PC-3 (cell line): Measurements from ENCODE around the gene MBNL1.

Experiments
- CTCF ChIP-seq: fragments of 300-600 bp; sonication (generic); conservative IDR thresholded peaks from 2 replicates; pipeline ENCODE4 v1.5.1; 2017; ENCODE audit warnings: antibody characterized with exemption, low read depth, mild to moderate bottlenecking, low read length
- EZH2 ChIP-seq: fragments of 300-600 bp; sonication (generic); IDR thresholded peaks from one replicate; pipeline ENCODE4 v1.6.1; 2017; ENCODE audit warnings: antibody characterized with exemption, mild to moderate bottlenecking, low read length; ENCODE audit not compliant: unreplicated experiment

GRCh38 chr3:152436707-152437590 lies 168.2 kb downstream of the MBNL1 start:
- no peak for TF ChIP-seq CTCF
- TF ChIP-seq EZH2 = no peak
